Effector memory CD8-positive, alpha-beta T cell (primary cell): ENCODE measurements around the gene METTL21C.

Source experiments
- ATAC-seq: fragments of 150-1000 bp; cut with Tn5 transposase; replicated peaks from 2 replicates; pipeline ENCODE4 v1.10.0; 2021; ENCODE audit warnings: mild to moderate bottlenecking, moderate library complexity
- DNase-seq, 3 experiments: peaks; one replicate each; pipeline ENCODE4 v3.0.0; 2021
- H3K27ac Mint-ChIP-seq, 2 donors: one replicate each; pipeline ENCODE4 v1.8.0; 2022; ENCODE audit warnings: mild to moderate bottlenecking in 2 of 2, mixed read lengths in 2 of 2, moderate library complexity in 2 of 2
- H3K27me3 Mint-ChIP-seq, 2 donors: one replicate each; pipeline ENCODE4 v1.8.0; 2022; ENCODE audit warnings: mixed read lengths in 2 of 2
- H3K36me3 Mint-ChIP-seq: one replicate; pipeline ENCODE4 v1.8.0; 2022; ENCODE audit warnings: mild to moderate bottlenecking, moderate library complexity, mixed read lengths; ENCODE audit not compliant: insufficient read depth
- H3K4me1 Mint-ChIP-seq, 2 donors: one replicate each; pipeline ENCODE4 v1.8.0; 2022; ENCODE audit warnings: low read depth in 2 of 2, mixed read lengths in 2 of 2
- H3K4me3 Mint-ChIP-seq, 2 donors: one replicate each; pipeline ENCODE4 v1.8.0; 2022; ENCODE audit warnings: mild to moderate bottlenecking in 2 of 2, mixed read lengths in 2 of 2, moderate library complexity in 2 of 2
- H3K9me3 Mint-ChIP-seq, 2 donors: one replicate each; pipeline ENCODE4 v1.8.0; 2022; ENCODE audit warnings: mixed read lengths in 2 of 2

METTL21C gene

DNA sequence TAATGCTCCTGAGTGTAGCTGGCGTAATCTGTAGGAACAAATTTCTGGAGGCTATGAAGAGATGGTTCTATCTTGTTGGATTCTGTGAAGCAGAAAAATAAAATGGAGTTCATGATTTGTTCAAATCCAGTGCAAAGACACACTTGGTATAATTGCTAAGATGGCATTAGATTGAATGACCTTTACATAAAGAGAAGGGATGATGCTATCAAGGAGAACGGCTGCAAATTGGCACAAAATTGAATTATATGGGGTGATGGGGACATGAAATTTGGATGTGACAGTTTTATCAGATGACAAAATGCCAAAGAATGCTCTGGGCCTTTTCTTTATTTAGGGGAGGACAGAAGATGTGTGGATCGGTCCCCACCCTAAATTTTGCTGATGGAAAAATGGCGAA, 4.0 kb downstream of the METTL21C start:
- Mint-ChIP-seq H3K4me3 (no peak overlapping the region), H3K27me3 (peaks cover 42 to 49% of the 10 kb centered on the region in 2 donors), H3K36me3 (no peaks in the 10 kb centered on the region)

DNA sequence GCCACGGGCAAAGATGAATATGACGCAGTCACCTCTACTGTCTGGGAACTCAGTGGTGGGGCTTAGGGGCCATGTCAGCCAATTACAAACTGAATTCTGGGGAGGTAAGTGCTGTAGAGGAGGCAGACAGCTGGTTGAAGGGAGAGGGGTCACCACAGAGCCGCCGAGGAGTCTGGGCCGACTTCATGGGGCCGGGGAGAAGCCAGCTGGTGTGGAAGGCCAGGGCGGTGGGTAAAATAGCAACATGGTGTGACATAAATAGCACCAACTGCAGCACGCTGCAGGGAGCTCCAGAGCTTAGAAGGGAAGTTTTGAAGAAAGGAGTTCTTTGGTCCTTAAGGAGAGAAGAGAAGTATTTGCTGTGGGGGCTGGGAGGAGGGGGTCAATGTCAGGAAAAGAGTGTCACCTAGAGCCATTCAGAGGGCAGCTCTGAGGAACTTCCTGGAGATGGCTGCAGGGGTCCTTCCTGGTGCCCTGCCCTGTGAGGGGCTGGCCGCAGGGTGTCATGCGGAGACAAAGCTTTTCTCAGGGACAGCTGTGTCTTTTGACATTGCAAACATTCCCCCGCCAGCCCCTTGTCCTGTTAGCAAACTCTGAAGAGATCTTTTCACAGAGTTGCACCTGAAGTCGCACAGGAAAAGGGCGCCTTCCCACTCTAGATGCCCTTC, 6.4 kb downstream of the METTL21C start:
- no peaks in the 10 kb centered on the region for H3K9me3 Mint-ChIP-seq
- H3K4me3 Mint-ChIP-seq: no peak overlapping the region
- no peak overlapping the region for H3K27ac Mint-ChIP-seq
- no peaks in the 10 kb centered on the region for H3K36me3 Mint-ChIP-seq
- ATAC-seq (no peak), DNase-seq (no peak)
- H3K27me3 Mint-ChIP-seq: peaks cover 23 to 31% of the 10 kb centered on the region in 2 donors
- H3K4me1 Mint-ChIP-seq: peaks cover 5 to 8% of the 10 kb centered on the region in 2 donors

More for the DNA sequence above, 4.0 kb downstream of the METTL21C start:
- H3K27ac Mint-ChIP-seq: no peak overlapping the region
- H3K9me3 Mint-ChIP-seq: no peaks in the 10 kb centered on the region
- ATAC-seq (no peak), DNase-seq (no peak)
- H3K4me1 Mint-ChIP-seq: peaks cover 5 to 7% of the 10 kb centered on the region in 2 donors

DNA sequence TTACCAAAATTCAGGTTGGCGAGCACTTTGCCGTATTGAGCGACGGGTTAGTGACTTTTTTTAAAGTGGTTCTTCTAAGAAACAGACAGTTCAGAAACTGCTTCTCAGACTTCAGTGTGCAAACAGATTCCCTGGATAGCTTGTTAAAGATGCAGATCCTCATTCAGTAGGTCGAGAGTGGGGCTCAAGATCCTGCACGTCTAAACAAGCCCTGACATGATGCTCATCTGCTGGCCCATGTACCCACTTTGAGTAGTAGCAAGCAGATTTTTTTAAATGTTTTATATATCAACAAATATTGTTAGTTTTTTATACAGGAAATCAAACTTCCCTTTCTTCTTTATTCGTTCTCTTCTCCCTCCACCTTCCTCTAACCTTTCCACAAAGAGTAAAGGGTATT, 7.3 kb downstream of the METTL21C start:
- H3K27me3 Mint-ChIP-seq: peaks cover 17 to 22% of the 10 kb centered on the region in 2 donors
- ATAC-seq: no peak

DNA sequence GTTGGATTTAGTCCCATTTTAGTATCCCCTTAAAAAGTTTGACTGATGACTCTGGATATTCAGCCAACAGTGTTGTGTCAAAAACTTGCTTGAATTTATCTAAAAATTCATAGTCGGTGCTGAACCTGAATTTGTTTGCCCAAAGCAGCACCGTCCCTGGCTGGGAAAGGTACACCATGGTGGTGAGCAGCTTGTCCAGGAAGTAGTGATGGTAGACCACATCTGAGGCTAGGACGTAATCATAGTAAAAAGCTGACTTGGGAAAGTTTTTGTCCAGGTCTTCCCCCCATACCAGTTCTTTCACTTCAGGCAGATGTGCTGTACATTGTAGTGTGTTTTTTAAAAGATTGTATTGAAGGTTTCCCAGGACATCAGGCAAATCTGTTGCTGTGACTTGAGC, 8.8 kb downstream of the METTL21C start:
- Mint-ChIP-seq H3K27me3 (peaks cover 6 to 7% of the 10 kb centered on the region in 2 donors), H3K36me3 (no peaks in the 10 kb centered on the region), H3K9me3 (no peaks in the 10 kb centered on the region), H3K27ac (no peak overlapping the region), H3K4me3 (no peak overlapping the region), H3K4me1 (peaks cover 6 to 9% of the 10 kb centered on the region in 2 donors)
- DNase-seq (no peak), ATAC-seq (peak; percentile 79)

More for the DNA sequence above, 7.3 kb downstream of the METTL21C start:
- no peak overlapping the region for H3K27ac Mint-ChIP-seq
- H3K4me3 Mint-ChIP-seq: no peak overlapping the region
- H3K9me3 Mint-ChIP-seq: no peaks in the 10 kb centered on the region
- DNase-seq: no peak
- no peaks in the 10 kb centered on the region for H3K36me3 Mint-ChIP-seq
- peaks cover 5 to 8% of the 10 kb centered on the region in 2 donors for H3K4me1 Mint-ChIP-seq

- H3K9me3 Mint-ChIP-seq: no peaks in the 10 kb centered on the region
- peak overlapping the region in 1 of 2 donors; percentile 5 for H3K27ac Mint-ChIP-seq
- peaks cover 9 to 20% of the 10 kb centered on the region in 2 donors for H3K4me1 Mint-ChIP-seq
- peaks cover 3% of the 10 kb centered on the region for H3K36me3 Mint-ChIP-seq
- H3K4me3 Mint-ChIP-seq: no peak overlapping the region
- H3K27me3 Mint-ChIP-seq: no peaks in the 10 kb centered on the region
- ATAC-seq (no peak), DNase-seq (no peak)
Measured at GRCh38 chr13:102683637-102684036, 11.2 kb downstream of the METTL21C start.

DNA sequence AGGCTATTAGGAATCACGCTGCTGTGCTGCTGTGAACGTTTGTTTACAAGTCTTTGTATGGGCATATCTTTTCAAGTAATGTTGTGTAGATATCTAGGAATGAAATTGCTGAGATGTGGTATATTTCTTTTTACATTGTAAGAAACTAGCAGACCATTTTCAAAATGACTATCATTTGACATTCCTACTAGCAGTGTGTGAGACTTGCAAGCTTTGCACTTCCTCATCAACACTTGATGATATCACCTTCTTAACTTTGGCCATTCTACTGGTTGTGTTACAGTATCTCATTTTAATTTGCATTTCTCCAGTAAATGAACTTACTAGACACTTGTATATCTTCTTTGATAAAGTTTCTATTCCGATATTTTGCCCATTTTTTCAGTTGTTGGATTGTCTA, 12.1 kb downstream of the METTL21C start:
- H3K27ac Mint-ChIP-seq: peak overlapping the region in 1 of 2 donors; percentile 5
- H3K4me3 Mint-ChIP-seq: no peak overlapping the region
- no peaks in the 10 kb centered on the region for H3K27me3 Mint-ChIP-seq
- H3K9me3 Mint-ChIP-seq: no peaks in the 10 kb centered on the region
- DNase-seq: no peak
- no peak for ATAC-seq
- peaks cover 12% of the 10 kb centered on the region for H3K36me3 Mint-ChIP-seq
- peaks cover 7 to 20% of the 10 kb centered on the region in 2 donors for H3K4me1 Mint-ChIP-seq

DNA sequence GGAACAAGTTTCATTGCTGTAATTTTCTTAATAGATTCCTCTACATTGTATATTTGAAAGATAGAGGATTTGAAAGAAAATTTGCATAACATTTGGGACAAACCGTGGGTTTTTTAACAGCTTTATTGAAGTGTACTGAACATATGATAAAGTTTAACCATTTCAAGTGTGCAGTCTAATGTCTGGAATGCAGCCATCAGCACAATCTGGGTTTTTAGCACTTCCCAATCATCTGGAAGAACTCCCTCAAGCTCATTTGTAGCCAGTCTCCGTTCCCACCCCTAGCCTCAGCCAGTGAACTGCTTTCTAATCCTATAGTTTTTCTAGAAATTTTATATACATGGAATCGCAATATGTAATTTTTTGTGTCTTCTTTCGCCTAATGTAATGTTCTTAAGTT, 12.6 kb downstream of the METTL21C start:
- Mint-ChIP-seq H3K36me3 (peaks cover 17% of the 10 kb centered on the region), H3K4me1 (peaks cover 7 to 20% of the 10 kb centered on the region in 2 donors), H3K9me3 (no peaks in the 10 kb centered on the region), H3K4me3 (no peak overlapping the region), H3K27ac (no peak overlapping the region), H3K27me3 (no peaks in the 10 kb centered on the region)
- no peak for ATAC-seq
- no peak for DNase-seq

DNA sequence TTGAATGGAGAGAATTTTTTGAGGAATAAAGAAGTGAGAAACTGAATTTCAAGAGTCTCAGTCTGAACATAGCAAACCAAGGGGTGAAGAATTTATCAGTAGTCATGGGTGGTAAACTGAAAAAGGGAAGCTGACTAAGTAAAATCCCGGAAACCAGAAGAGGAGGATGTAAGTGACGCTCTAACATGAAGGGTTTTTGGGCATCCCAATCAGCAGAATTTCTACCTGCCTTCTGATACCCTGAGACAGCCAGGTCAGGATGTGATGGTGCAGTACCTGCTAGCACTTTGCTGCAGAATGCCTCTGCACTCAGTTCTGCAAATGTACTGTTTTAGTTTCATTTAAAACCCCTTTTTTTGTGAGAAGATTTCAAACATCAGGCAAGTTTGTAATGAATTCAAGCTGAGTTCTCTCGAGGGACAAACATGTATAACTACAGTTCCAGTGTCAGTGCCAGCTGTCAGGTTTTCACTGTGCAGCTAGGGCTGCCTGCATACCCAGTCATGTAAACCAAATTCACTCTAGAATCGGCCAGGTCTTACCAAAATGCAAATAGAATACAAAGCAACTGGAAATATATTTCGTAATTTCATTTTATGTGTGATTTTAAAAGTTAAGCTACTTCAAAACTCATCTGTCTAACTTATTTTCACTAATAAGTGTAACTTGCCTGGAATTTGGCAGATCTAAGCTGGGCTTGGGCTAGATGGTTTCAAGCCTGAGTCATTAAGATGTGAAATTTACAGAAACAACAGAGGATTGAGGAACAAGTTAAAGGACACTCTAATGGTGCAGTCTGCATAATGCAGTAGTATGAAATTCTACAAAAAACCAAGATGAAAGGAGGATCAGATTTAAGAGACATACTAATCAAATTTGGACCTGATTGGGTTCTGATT, 13.8 kb downstream of the METTL21C start:
- H3K27me3 Mint-ChIP-seq: no peaks in the 10 kb centered on the region
- H3K36me3 Mint-ChIP-seq: peaks cover 26% of the 10 kb centered on the region
- no peak for DNase-seq
- H3K9me3 Mint-ChIP-seq: no peaks in the 10 kb centered on the region
- ATAC-seq: peak; percentile 60
- H3K4me1 Mint-ChIP-seq: peaks cover 4 to 15% of the 10 kb centered on the region in 2 donors
- peak overlapping the region; percentile 41 to 56 for H3K27ac Mint-ChIP-seq
- H3K4me3 Mint-ChIP-seq: no peak overlapping the region

GRCh38 chr13:102680133-102680717, 14.6 kb downstream of the METTL21C start:
- peaks cover 4 to 12% of the 10 kb centered on the region in 2 donors for H3K4me1 Mint-ChIP-seq
- no peaks in the 10 kb centered on the region for H3K27me3 Mint-ChIP-seq
- peak overlapping the region; percentile 41 to 56 for H3K27ac Mint-ChIP-seq
- no peak for DNase-seq
- H3K9me3 Mint-ChIP-seq: no peaks in the 10 kb centered on the region
- no peak for ATAC-seq
- no peak overlapping the region for H3K4me3 Mint-ChIP-seq
- H3K36me3 Mint-ChIP-seq: peaks cover 34% of the 10 kb centered on the region

GRCh38 chr13:102679449-102680132, 15.3 kb downstream of the METTL21C start:
- H3K4me3 Mint-ChIP-seq: no peak overlapping the region
- no peak for ATAC-seq
- DNase-seq: no peak
- H3K27me3 Mint-ChIP-seq: no peaks in the 10 kb centered on the region
- peaks cover 40% of the 10 kb centered on the region for H3K36me3 Mint-ChIP-seq
- peaks cover 4 to 12% of the 10 kb centered on the region in 2 donors for H3K4me1 Mint-ChIP-seq
- H3K9me3 Mint-ChIP-seq: no peaks in the 10 kb centered on the region
- H3K27ac Mint-ChIP-seq: peak overlapping the region; percentile 69 to 74

DNA sequence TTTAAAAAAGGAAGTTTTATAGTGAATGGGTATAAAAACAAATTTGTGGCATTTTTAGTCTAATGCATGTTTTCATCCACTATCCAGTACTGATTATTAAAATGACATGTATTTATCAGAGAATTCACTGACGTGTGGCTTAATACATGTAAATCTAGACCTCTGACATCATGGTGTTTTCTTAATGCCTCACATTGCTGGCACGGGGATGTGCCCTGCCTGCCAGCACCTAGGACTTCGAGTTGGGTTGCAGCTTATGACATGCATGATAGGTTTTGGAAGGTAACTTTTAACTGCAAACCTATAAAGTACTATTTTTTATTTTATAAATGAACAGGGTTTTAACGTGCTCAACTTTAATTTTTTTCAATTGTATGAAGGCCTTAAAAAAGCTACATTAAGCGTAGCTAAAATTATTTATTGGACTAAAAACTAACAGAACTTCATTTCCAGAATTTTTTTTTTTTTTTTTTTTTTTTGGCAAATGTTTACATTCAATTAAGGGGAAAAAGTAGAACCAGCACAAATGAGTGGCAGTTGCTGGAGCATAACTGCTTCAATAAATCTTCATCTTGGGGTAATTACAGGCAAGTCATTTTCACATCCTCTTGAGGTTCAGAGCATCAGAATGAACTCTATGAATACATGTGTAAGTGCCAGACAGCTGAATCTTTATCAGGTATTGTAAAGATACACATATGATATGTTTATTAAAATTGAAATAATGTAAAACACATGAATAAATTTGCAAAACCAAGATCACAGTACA, 16.3 kb downstream of the METTL21C start:
- H3K9me3 Mint-ChIP-seq: no peaks in the 10 kb centered on the region
- peaks cover 4 to 12% of the 10 kb centered on the region in 2 donors for H3K4me1 Mint-ChIP-seq
- H3K36me3 Mint-ChIP-seq: peaks cover 46% of the 10 kb centered on the region
- no peaks in the 10 kb centered on the region for H3K27me3 Mint-ChIP-seq
- no peak overlapping the region for H3K4me3 Mint-ChIP-seq
- ATAC-seq (no peak), DNase-seq (no peak)
- no peak overlapping the region for H3K27ac Mint-ChIP-seq

DNA sequence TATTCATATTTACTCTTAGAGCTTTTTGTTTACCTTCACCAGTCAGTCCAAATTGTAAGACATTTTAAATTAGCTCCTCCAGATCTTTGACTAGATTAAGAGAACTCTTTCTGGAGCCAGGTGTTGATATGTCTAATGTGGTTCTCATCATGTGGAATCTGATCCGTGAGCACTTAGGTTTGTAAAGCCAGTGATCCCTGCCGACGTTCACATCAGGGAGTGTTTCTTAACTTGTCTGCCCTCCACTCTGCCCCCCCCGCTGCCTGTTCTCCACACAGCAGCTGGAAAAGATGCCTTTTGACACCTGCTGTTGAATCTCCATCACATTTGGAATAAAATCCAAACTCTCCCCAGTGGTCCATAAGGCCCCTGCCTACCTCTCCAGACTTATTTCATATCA, 17.7 kb downstream of the METTL21C start:
- DNase-seq (no peak), ATAC-seq (no peak)
- Mint-ChIP-seq H3K9me3 (no peaks in the 10 kb centered on the region), H3K4me3 (no peak overlapping the region), H3K27ac (peak overlapping the region in 1 of 2 donors; percentile 67), H3K27me3 (no peaks in the 10 kb centered on the region), H3K4me1 (peaks cover 4 to 12% of the 10 kb centered on the region in 2 donors), H3K36me3 (peaks cover 46% of the 10 kb centered on the region)
